Embryonic facial prominence (tissue), 1 donor: Measurements from ENCODE around the gene GOLGA6L7.
"Not testable (repeated sequence)": the region's sequence is repeated elsewhere in the genome, so short reads cannot be mapped to it uniquely, and the experiment has no call there.

Experiments
- DNase-seq: peaks from one replicate; pipeline ENCODE4 v3.0.0-alpha.2; 2016; ENCODE audit errors: extremely low spot score

GOLGA6L7 gene, protein sequence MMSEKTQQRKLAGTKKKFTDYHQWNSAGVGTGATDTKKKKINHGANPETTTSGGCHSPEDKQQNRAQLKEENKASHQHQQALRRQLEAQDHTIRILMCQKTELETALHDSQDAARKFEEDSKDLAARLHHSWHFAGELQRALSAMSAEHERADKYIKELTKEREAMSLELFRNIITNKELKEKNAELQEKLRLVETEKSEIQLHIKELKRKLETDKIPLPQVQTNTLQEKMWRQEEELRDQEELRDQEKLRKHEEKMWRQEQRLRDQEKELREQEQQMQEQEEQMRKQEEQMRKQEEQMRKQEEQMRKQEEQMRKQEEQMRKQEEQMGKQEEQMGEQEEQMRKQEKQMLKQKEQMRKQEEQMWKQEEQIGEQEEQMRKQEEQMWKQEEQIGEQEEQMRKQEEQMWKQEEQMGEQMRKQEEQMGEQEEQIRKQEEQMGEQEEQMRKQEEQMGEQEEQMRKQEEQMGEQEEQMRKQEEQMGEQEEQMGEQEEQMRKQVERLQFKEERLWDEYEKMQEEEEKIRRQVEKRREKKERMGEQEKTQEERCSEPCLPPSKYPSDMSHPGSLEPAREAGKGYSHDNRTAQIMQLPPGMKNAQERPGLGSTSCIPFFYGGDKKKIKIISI

DNA sequence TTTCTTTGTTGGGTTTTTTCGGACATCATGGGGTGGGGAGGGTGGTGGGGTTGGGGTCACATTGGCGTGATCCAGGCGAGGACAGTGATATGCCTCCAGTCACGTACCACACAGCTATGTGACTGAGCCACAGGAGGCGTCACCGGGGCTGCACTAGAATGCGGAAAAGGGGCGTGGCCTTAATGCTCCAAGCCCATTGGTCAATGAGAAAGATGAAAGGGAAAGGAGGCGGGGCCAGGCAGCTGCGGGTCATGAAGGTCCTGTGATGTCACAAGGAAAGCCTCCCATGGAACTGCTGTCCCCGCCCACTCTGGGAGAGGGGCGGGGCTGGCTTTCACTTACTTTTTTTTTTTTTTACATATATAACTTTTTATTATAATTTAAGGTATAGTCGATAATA, at the start of gene GOLGA6L7:
Gene GOLGA6L7, minus strand, starts transcription at position 124 of the 400 bp plus-strand sequence. Its CDS starts 95 bp downstream, at position 29.
- DNase-seq: not testable (repeated sequence)

DNA sequence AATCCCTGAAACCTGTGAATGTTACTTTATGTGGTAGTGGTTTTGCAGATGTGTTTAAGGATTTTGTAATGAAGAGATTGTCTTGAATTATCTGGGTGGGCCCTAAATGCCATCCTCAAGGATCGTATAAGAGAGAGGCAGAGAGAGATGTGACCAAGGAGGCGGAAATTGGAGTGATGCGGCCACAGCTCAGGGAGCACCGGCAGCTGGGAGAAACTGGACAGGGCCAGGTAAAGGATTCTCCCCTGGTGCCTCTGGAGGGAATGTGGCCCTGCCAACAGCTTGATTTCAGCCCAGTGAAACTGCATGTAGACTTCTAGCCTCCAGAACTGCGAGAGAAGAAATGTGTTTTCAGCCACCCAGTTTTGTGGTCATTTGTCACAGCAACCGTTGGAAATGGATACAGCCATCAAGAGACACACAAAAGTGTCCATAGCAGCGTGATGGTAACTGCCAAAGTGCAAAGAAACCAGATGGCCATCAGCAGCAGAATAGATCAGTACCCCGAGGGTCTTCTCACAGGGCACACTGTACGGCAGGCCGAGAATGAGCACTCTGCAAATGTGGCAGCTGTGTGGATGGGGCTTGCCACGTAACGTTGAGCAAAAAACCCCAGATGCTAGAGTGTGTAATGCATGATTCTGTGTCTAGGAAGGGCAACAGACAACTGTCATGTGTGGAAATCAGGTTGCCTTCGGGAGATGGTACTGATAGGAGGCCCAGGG, 49.6 kb upstream of the GOLGA6L7 start:
- no peak for DNase-seq

DNA sequence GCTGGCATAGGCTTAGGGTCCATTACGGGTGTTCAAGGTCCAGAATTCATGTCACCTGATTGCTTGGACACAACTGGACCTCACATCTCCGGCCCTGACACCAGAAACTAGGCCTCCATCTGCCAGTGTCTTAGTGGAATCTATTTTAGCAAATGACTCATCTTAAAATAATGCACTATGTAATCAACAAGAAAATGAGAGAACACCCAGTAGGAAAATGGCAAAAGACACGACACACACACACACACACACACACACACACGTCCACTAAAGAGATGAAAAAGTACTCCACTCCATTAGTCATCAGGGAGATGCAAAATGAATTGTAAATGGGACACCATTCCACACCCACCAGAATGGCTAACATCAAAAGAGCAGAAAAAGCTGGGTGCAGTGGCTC, 48.5 kb upstream of the GOLGA6L7 start:
- no peak for DNase-seq

DNA sequence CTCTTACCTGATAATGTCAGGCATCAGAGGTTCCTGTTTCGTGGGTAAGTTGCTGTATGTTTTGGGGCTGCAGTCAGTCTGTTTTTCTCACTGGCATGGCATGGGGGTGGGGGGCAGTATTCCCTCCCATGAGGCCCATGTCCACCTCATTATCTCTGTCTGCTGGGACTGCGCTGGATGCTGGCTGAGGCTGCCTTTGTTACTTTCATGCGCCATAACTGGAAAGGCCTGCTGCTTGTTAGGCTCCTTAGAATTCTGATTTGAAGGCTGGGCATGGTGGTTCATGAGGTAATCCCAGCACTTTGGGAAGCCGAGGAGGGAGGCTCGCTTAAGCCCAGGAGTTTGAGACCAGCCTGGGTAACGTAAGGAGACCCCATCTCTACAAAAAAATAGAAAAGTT, 47.1 kb upstream of the GOLGA6L7 start:
- DNase-seq: no peak

DNA sequence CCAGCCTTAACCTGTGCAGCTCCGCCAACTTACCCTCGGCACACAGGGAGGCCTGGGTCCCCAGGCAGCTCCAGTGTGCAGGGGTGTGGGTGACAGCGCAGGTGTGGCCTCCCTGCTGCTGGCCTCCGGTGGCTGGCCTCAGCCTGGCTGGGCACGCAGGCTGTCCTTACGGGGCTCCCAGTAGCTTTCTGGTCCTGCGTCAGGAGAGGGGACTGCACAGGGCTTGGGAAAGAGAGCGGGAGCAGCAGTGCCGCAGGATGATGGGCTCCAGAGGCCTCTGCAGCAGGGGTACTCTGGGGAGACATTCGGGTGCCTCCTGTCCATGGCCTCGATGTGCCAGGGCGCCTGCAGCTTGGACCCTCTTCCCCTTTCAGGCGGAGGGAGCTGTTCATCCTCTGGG, 46.7 kb upstream of the GOLGA6L7 start:
- DNase-seq: no peak

DNA sequence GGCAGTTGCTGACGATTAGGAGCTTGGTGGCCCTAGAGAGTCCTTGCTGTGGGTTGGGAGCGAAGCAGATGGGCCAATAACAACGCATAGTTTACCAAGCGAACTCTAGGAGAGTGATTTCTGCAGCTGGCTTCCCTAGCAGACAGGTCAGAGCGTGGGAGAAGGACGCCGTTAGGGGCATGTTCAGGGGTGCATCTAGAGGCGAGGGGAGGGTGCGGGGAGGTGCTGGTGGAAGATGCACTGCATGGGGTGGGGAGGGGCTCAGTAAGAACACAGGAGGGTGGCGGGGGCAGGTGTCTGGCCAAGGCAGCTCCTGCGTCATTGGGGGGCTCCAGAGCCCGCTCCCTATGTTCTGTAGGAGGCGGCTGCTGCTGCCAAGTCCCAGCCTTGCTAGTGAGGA, 46.2 kb upstream of the GOLGA6L7 start:
- no peak for DNase-seq

DNA sequence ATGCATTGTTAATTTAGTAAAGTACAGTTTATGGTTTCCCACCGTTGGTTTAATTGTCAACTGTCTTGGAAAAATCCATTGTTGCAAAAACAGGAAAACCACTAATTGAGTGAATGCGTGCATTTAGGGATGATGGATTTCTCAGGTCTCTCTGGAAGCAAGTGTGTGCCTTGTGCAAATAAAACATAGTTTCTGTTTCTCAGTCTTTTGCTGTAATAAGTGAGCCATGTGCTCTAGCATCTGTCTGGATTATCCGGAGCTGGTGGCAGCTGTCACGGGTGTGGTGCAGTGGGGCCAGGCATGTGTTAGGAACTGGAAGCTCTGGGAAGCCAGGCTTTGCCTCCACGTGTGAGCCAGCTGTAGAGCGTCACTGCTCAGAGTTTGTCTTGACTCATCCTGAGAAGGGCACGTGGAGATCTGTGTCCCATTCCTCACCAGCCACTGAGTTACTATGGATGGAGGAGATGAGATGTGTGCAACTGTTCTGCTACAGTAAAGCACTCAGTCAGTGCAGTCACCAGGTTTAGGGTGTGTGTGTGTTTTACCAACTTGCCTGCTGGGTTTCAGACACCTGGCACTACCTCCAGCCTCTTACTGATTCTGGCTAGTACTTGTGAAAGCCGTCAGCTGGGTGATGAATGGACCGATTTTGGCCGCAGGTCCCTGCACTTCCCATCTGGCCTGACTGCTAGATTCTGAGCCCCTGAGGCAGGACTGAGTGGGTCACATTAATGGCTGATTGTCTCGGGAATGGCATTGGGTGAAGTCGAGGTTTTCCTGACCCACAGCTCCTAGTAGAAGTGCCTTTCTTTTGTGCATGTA, 44.6 kb upstream of the GOLGA6L7 start:
- DNase-seq: no peak

DNA sequence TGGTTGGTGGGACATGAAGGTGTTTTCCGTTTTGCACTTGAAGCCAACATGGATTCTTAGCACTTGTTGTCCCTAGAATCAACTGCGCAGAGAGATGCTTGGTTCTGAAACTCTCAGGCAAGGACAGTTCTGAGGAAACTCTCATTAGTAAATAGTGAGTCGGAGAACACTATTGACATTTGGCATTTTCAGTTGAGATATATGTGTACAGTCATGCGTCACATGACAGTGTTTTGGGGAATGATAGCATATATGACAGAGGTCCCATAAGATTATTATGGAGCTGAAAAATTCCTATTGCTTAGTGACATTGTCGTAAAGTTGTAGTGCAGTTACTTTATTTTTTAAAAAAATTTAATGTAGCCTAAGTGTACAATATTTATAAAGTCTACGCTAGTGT, 43.1 kb upstream of the GOLGA6L7 start:
- DNase-seq: no peak

DNA sequence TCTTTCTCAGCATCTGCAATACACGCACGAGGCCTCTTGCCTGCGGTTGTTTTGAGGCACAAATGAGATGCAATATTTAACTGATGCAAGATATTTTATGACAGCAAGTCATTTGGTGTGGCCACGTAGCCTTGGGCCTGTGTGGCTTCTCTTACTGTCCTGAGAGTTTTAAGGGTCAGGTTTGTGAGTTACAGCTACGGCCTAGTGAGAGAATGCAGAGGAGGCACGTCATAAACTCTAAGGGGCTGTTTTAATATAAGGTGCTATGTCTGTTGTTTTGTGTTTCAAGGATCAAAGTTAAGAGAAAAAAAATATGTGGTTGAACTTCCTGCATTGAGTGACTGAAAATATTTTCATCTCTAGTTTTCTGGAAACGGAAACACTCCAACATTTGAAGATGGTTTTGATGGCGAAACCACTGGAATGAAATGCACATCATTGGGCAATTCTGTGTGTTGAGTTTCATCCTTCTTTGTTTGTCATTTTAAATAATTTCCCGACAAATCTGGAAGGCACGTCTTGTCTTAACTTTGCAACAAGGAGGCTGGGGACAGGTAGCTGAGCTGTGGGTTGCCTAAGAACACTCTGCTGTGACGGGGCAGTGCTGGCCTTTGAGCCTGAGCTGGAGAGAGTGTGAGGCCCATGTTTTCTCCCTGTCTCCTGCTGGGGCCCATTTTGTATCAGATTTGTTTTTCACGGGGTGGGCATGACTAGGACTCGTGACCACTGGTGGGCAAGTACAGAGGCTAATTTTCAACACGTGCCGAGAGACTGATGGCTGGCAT, 42.5 kb upstream of the GOLGA6L7 start:
- no peak for DNase-seq

DNA sequence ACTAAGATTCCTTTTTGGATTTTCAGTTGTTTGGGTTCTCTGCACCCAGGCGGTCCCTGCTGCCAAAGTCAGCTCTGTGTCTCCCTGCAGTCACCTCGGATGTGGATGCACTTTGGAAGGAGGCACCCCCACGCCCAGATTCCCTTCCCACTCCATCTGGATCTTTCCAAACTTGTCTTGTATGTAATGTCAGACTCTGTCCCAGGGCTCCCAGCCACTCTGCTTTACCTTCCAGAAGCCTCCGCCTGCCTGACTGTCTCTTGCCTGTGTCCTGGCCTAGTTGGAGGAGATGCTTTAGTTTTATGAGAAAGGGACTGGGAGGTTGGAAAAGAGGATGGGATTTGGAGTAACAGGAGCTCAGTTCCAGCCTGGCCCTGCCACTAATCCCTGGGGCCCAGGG, 41.8 kb upstream of the GOLGA6L7 start:
- not testable (repeated sequence) for DNase-seq

DNA sequence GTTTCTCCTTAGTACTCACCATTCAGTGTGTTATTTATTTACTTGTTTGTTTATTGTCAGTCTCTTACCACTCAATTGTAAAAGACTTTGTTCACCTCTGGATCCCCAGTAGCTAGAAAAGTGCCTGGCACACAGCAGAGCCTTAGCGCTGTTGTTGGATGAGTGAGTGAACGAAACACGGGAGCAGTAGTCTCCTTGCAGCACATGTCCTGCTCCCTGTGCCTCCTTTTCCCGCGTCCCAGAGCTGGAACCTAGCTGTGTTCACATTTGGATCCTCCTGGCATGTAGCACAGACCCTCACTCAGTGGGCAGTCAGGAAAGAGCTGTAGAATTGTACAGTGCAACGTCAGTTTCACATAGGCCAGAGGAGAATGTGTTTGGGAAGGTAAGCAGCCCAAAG, 41.4 kb upstream of the GOLGA6L7 start:
- DNase-seq: not testable (repeated sequence)

DNA sequence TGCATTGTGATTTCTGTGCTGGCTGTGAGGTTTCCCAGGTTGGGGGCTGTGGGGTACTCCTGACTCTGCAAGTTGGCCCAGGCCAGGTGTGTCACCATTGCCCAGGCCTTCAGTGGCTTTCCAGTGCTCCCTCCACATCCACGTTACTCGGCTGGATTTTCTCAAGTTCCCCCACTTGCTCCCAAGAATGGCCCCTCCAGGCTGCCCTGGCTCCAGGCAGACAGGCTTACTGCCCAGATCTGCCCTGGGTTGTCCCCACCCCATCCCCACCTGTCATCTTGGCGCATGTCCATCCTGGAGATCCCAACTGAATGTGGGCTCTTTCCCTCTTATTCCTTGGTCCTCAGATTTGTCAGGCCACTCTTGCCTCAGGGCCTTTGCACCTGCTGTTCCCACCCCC, 40.9 kb upstream of the GOLGA6L7 start:
- DNase-seq: no peak

DNA sequence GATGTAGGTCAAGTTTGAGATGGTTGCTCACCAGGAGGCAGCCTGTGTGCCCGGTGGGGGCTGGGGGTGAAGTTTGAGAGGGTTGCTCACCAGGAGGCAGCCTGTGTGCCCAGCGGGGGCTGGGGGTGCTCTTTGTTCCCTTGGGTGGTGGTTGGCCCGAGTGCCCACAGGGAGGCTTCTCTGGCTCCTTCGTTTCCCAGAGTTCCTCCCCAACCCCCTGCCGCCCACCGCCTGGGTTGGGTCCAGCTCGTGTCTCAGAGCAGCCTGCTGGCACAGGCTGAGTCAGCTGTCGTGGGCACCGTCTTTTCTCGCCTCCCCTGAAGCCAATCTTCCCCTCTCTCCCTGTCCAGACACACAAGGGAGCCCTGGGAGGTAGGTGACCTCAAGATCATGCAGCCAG, 40.5 kb upstream of the GOLGA6L7 start:
- no peak for DNase-seq

DNA sequence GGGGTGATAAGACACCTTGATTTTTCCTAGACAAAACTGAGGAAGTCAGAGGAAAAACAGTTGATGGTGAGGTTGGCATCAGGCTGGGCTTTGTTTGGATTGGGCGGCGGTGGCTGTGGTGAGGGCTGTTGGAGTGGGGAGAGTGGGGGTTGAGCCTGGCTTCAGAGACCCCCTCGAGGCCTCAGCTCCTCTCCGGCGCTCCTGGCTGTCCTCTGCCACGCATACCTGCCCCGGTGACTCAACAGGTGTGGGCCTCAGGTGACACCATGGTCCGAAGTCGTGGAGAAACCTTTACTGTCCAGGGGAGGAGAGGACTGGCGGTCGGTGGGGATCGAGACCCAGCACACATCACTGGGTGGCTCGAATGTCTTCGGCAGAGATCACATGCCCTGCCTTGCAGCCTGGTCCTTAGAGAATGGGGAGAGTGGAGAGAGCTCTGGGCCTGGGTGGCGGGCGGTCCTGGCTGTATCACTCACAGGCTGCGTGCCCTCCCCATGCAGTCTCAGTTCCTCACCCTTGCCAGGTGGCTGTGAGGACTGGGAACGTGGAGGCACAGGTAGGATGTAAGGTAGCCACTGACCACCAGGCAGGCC, 40.0 kb upstream of the GOLGA6L7 start:
- no peak for DNase-seq

DNA sequence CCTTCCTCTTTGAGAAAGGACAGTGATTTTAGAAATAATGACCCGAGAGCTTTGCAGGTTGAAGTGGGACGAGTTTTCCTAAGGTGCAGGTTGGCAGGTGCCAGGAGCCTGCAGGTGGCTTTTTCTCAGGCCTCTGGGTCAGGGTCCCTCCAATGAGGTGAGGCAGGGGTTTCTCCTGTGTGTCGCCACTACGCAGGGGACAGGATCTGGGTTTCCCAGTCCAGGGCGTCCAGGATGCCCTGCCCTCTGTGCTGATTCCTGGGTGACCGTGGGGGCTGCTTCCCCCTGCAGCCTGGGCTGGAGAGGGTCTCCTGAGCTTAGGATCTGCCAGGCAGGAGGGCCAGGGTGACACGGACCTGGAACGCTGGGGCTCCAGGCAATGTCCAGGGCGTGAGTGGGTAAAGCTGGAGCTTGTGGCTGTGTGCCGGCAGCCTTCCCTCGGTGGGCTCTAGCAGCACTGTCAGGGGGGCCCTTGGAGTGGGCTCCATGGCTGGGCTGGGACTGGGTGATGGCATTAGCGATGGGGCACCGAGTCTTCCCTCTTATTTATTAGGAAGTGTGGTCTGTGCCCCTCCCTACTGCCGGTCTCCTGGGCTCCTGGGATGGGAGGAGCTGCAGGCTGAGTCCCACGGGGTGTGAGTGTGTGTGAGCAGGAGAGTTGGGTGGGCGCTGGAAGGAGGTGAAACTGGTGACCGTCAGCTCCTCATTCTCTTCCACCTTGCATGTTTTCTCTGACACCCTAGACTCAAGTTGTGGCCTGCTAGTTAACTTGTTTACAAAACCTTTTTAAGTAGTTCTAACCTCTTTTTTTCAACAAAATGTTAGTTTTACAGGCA, 39.1 kb upstream of the GOLGA6L7 start:
- no peak for DNase-seq

DNA sequence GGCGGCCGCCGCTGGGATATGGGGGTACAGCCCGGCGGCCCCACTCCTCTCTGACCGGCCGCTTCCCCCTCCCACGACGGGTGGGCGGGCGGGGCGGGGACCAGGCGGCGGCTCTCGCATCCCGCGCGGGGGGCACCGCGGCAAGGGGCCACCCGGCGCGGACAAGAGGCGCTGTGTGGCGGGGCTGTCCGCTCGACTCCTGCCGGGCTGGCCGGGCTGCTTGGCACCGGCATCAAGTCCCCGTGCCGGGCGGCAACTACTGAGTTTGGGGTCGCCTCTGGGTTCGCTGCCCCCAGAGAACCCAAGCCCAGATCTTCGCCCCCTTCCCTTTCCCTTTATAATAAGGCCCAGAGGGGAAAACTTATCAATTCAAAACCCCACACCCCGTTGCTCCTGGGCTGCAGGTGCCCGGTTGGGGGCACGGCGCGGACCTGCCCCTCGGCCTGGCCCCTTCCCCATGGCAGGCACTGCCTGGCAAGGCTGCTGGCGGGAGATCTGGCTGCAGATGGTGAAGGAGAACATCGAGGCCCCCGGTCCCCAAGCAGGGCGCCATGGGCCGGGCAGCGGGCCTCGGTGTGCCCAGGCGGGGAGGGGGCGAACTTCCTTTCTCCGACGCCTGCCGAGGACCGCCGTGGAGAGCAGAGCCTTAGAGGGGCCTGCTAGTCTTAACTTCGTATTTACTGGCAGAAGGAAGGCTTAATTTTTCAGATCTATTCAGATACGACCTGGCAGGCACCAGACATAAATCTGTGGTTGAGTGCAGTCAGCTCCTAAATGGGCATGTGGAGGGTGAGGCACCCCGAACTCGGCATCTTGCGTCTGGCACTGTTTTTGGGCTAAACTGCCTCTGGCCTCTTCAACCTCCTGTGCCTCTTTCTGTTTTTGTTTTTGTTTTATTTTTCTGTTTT, 38.2 kb upstream of the GOLGA6L7 start:
- no peak for DNase-seq

DNA sequence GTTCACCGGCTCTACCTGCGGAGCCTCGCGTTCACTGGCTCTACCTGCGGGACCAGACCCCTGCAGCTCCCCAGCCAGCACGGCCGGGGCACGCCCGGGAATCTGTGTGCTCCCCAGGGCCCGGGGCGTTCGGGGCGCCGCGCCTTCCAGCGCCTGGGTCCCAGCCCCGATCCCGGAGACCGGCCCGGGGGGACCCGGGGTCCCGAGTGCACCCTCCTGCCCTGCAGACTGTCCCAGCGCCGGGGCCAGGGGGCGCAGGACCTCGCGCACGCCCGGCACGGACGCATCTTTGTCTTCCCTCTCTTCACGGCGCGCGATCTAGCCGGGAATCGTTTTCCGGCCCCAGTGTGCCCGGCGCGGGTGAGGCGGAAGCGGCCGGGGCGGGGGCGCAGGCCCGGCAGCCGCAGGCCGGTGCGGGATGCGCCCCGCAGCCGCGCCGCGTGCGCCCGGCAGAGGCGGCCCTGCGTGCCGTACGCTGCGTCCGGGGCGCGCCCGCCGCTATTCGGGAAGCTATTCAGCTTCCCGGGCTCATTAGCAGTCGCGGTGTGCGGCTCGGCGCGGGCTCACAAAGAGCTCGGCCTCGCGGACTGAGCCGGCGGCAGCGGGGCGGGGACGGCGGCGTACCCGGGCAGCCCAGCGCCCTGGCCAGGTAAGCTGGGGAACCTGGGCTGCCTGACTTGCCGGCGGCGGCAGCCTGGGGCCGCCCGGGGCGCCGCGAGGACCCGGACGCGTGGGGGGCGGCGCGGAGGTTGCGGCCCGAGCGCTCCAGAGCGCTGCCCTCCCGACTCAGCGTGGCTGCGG, 37.4 kb upstream of the GOLGA6L7 start, which contains the start of gene APBA2:
Gene APBA2, plus strand, starts transcription at position 345 of the 801 bp plus-strand sequence. CDS start 167,911 bp downstream, outside the sequence.
- DNase-seq: no peak
